Ovary (tissue), 3 donors: ENCODE results near the gene ANKRD30BL.
"Not testable (repeated sequence)": the region's sequence is repeated elsewhere in the genome, so short reads cannot be mapped to it uniquely, and the experiment has no call there.

Experiments
- EP300 ChIP-seq: sonication (generic); formaldehyde crosslinking; IDR thresholded peaks from one replicate; pipeline ENCODE4 v1.6.1; 2017; ENCODE audit warnings: antibody characterized with exemption
- POLR2A ChIP-seq: fragments of 450-650 bp; IDR thresholded peaks from one replicate; pipeline ENCODE4 v1.6.1; 2017; ENCODE audit warnings: antibody characterized with exemption, mild to moderate bottlenecking, moderate library complexity
- TF ChIP-seq, protein P1 (sequence below), 3 donors: fragments of 450-650 bp in 2 of 3; fragments of 200-600 bp in 1 of 3; IDR thresholded peaks; one replicate each; pipeline versions ENCODE4 v1.5.1 to v1.8.0; 2016 to 2022; ENCODE audit warnings: antibody characterized with exemption in 3 of 3, mild to moderate bottlenecking in 1 of 3
- donor health status: DM: no; HTN: no; CAD: no.

DNA sequence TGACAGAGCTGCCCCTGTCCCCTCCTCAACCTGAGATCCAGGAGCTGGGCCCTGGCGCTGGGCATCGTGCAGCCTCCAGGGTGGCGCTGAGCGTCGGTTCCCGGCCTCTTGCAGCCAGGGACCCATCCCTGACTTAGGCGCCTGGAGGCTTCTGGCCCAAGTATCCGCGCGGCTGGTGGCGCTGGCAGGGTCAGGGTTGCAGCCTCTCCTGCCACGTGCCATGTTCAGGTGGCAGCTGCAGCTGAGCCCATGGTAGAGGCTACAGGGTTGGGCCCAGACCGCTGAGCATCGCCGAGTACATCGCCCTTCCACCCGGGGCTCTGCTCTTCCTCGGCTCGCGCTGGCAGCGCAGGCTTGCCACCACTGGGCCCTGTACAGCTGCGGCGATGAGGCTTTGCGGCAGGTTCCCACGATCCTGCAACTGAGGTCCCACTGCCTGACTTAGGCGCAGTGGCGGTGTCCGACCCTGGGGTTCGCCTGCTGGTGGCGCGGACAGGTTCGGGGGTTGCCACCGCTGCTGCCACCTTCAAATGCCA lies 441 bp upstream of the ANKRD30BL start:
- TF ChIP-seq, protein P1, sequence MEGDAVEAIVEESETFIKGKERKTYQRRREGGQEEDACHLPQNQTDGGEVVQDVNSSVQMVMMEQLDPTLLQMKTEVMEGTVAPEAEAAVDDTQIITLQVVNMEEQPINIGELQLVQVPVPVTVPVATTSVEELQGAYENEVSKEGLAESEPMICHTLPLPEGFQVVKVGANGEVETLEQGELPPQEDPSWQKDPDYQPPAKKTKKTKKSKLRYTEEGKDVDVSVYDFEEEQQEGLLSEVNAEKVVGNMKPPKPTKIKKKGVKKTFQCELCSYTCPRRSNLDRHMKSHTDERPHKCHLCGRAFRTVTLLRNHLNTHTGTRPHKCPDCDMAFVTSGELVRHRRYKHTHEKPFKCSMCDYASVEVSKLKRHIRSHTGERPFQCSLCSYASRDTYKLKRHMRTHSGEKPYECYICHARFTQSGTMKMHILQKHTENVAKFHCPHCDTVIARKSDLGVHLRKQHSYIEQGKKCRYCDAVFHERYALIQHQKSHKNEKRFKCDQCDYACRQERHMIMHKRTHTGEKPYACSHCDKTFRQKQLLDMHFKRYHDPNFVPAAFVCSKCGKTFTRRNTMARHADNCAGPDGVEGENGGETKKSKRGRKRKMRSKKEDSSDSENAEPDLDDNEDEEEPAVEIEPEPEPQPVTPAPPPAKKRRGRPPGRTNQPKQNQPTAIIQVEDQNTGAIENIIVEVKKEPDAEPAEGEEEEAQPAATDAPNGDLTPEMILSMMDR (IDR thresholded peaks at IDR 0.05) = not testable (repeated sequence)
- not testable (repeated sequence) for TF ChIP-seq POLR2A, EP300
